B cell (primary cell): ENCODE results near the gene MYO18A.

Source experiments
- EZH2 ChIP-seq: IDR thresholded peaks from 2 replicates; pipeline ENCODE4 v1.6.1; 2012; ENCODE audit warnings: borderline replicate concordance, low read depth, mild to moderate bottlenecking, moderate library complexity, low read length; ENCODE audit not compliant: insufficient read depth, poor library complexity, severe bottlenecking
- TF ChIP-seq, protein P1 (sequence below): fragments of 200-600 bp; IDR thresholded peaks from one replicate; pipeline ENCODE4 v1.8.0; 2022; ENCODE audit warnings: antibody characterized with exemption, mild to moderate bottlenecking

GRCh38 chr17:29158096-29158487, 22.1 kb downstream of the MYO18A start:
- TF ChIP-seq, protein P1, sequence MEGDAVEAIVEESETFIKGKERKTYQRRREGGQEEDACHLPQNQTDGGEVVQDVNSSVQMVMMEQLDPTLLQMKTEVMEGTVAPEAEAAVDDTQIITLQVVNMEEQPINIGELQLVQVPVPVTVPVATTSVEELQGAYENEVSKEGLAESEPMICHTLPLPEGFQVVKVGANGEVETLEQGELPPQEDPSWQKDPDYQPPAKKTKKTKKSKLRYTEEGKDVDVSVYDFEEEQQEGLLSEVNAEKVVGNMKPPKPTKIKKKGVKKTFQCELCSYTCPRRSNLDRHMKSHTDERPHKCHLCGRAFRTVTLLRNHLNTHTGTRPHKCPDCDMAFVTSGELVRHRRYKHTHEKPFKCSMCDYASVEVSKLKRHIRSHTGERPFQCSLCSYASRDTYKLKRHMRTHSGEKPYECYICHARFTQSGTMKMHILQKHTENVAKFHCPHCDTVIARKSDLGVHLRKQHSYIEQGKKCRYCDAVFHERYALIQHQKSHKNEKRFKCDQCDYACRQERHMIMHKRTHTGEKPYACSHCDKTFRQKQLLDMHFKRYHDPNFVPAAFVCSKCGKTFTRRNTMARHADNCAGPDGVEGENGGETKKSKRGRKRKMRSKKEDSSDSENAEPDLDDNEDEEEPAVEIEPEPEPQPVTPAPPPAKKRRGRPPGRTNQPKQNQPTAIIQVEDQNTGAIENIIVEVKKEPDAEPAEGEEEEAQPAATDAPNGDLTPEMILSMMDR = no peak
- no peak for TF ChIP-seq EZH2
